Right lobe of liver (tissue), 6 donors: Measurements from ENCODE around the gene LCMT1. TPM values are rescaled to one million over a fixed set of nuclear protein-coding genes. Genes with fewer than 3 reads are reported as not detected.

Experiments used
- ATAC-seq, 4 donors: fragments of 200-7000 bp; cut with Tn5 transposase; one replicate each; pipeline ENCODE4 v1.9.1; 2020; ENCODE audit warnings: mild to moderate bottlenecking in 4 of 4, moderate library complexity in 4 of 4
- DNase-seq, 3 donors: peaks; one replicate each; pipeline ENCODE4 v3.0.0-alpha.2; 2020
- H3K27ac ChIP-seq, 3 donors: fragments of 200-600 bp; one replicate each; pipeline ENCODE4 v1.8.0; 2022
- H3K27me3 ChIP-seq, 2 donors: fragments of 200-600 bp; one replicate each; pipeline ENCODE4 v1.8.0; 2022
- H3K36me3 ChIP-seq, 4 donors: fragments of 200-600 bp; sonication (generic) in 1 of 4; one replicate each; pipeline versions ENCODE4 v1.5.1 to v1.8.0; 2017 to 2022; ENCODE audit warnings: control low read depth in 1 of 4
- H3K4me1 ChIP-seq, 4 donors: fragments of 200-600 bp; sonication (generic) in 1 of 4; one replicate each; pipeline versions ENCODE4 v1.5.1 to v1.8.0; 2017 to 2022; ENCODE audit warnings: control low read depth in 1 of 4
- H3K4me3 ChIP-seq, 3 donors: fragments of 200-600 bp; one replicate each; pipeline ENCODE4 v1.8.0; 2022
- H3K9me3 ChIP-seq, 4 donors: fragments of 200-600 bp; sonication (generic) in 1 of 4; one replicate each; pipeline versions ENCODE4 v1.5.1 to v1.8.0; 2017 to 2022; ENCODE audit warnings: control low read depth in 1 of 4
- CTCF ChIP-seq, 4 donors: fragments of 200-600 bp in 3 of 4; fragments of 450-650 bp in 1 of 4; IDR thresholded peaks; one replicate each; pipeline versions ENCODE4 v1.5.1 to v1.8.0; 2016 to 2022; ENCODE audit warnings: antibody characterized with exemption in 4 of 4, mild to moderate bottlenecking in 2 of 4
- POLR2A ChIP-seq: fragments of 450-650 bp; IDR thresholded peaks from one replicate; pipeline ENCODE4 v1.6.1; 2017; ENCODE audit warnings: antibody characterized with exemption, mild to moderate bottlenecking
- WGBS: methylation state at CpG from one replicate; pipeline ENCODE4 v1.1.6; 2018; ENCODE audit warnings: low coverage, low lambda C conversion rate; ENCODE audit not compliant: insufficient coverage; ENCODE audit errors: missing lambda C conversion rate; 5-methylcytosine and 5-hydroxymethylcytosine counted together
- intact Hi-C, 2 donors: fragments of 100-400 bp; cut with DNase I; formaldehyde crosslinking; loops; one replicate each; pipeline versions ENCODE4 v1.11.2 to v1.14.1; 2022
- total RNA-seq, 6 experiments: library from RNA; depleted of rRNA in 2 of 6; stranded (reverse); fragments of >200 nt in 2 of 6; fragmentation: NEBNext Ultra II Directional in 3 of 6; extraction: Animal tissue kit (Norgen Biotek cat#: 25700) in 3 of 6; gene quantifications; one replicate each; pipeline versions ENCODE4 v1.1.0 to v1.2.4, GENCODE V29; 2016 to 2023
- donor health status: DM: no; HTN: yes; CAD: no.
- donor health status: DM: no; HTN: no; CAD: no.
- donor health status: DM: no; HTN: no; CAD: no.
- donor health status: DM: no; HTN: yes; CAD: no.
- donor health status: DM: no; HTN: yes; CAD: no.

LCMT1 gene
- total RNA-seq, 6 experiments from 2014 or later: 6.2 to 12.0 (median 8.9) TPM

GRCh38 chr16:25092441-25092840 lies 19.1 kb upstream of the LCMT1 start:
- TF ChIP-seq CTCF (IDR thresholded peaks at IDR 0.05) (no peak), POLR2A (no peak)
- Histone ChIP-seq H3K4me1 (no peaks in the 10 kb centered on the region), H3K27ac (no peak overlapping the region), H3K27me3 (no peaks in the 10 kb centered on the region), H3K9me3 (no peaks in the 10 kb centered on the region), H3K4me3 (no peak overlapping the region), H3K36me3 (no peaks in the 10 kb centered on the region)
- intact Hi-C loops: no loop called here
- 75% methylated on average over 4 of the region's 10 CpGs for WGBS
- no peak for ATAC-seq
- DNase-seq: no peak

GRCh38 chr16:25093208-25094061 lies 18.1 kb upstream of the LCMT1 start:
- intact Hi-C loops: no loop called here
- Histone ChIP-seq H3K27me3 (no peaks in the 10 kb centered on the region), H3K4me1 (no peaks in the 10 kb centered on the region), H3K36me3 (no peaks in the 10 kb centered on the region), H3K27ac (no peak overlapping the region), H3K4me3 (no peak overlapping the region), H3K9me3 (no peaks in the 10 kb centered on the region)
- TF ChIP-seq CTCF (IDR thresholded peaks at IDR 0.05) (no peak), POLR2A (no peak)
- DNase-seq: no peak
- 67% methylated on average over 8 of the region's 10 CpGs for WGBS
- ATAC-seq: no peak

GRCh38 chr16:25094596-25094995 lies 16.9 kb upstream of the LCMT1 start:
- 61% methylated on average over 7 of the region's 8 CpGs for WGBS
- Histone ChIP-seq H3K4me3 (no peak overlapping the region), H3K27me3 (no peaks in the 10 kb centered on the region), H3K9me3 (no peaks in the 10 kb centered on the region), H3K36me3 (no peaks in the 10 kb centered on the region), H3K27ac (no peak overlapping the region), H3K4me1 (no peaks in the 10 kb centered on the region)
- intact Hi-C loops: no loop called here
- ATAC-seq (no peak), DNase-seq (no peak)
- TF ChIP-seq POLR2A (no peak), CTCF (IDR thresholded peaks at IDR 0.05) (no peak)

GRCh38 chr16:25095636-25096035 lies 15.9 kb upstream of the LCMT1 start:
- TF ChIP-seq POLR2A (no peak), CTCF (IDR thresholded peaks at IDR 0.05) (no peak)
- DNase-seq (no peak), ATAC-seq (no peak)
- Histone ChIP-seq H3K36me3 (no peaks in the 10 kb centered on the region), H3K4me1 (no peaks in the 10 kb centered on the region), H3K9me3 (no peaks in the 10 kb centered on the region), H3K27ac (no peak overlapping the region), H3K4me3 (no peak overlapping the region), H3K27me3 (no peaks in the 10 kb centered on the region)
- intact Hi-C loops: no loop called here
- WGBS: 44% methylated on average over 2 of the region's 4 CpGs
